Fibroblast of lung (primary cell): ENCODE data around the gene NDUFAF2. TPM values are rescaled to one million over a fixed set of nuclear protein-coding genes. Genes with fewer than 3 reads are reported as not detected.

Experiments
- DNase-seq, 2 donors: peaks; one replicate each; pipeline versions ENCODE4 v3.0.0 to v3.0.0-alpha.2; 2010; ENCODE audit warnings: low read depth in 2 of 2
- H2AFZ ChIP-seq: 2 replicates; pipeline ENCODE4 v1.5.1; 2012; ENCODE audit warnings: low read length, control low read depth, inconsistent platforms
- H3K27ac ChIP-seq: 2 replicates; pipeline ENCODE4 v1.5.1; 2011; ENCODE audit warnings: low read length, control low read depth; ENCODE audit not compliant: insufficient read depth
- H3K27me3 ChIP-seq: 2 replicates; pipeline ENCODE4 v1.5.1; 2011; ENCODE audit warnings: mild to moderate bottlenecking, low read length; ENCODE audit not compliant: control insufficient read depth, insufficient read depth
- H3K36me3 ChIP-seq: 2 replicates; pipeline ENCODE4 v1.5.1; 2011; ENCODE audit warnings: low read length; ENCODE audit not compliant: control insufficient read depth, insufficient read depth
- H3K4me1 ChIP-seq: 2 replicates; pipeline ENCODE4 v1.5.1; 2011; ENCODE audit warnings: low read length; ENCODE audit not compliant: control insufficient read depth, insufficient read depth; ENCODE audit errors: extremely low read depth
- H3K4me2 ChIP-seq: 2 replicates; pipeline ENCODE4 v1.5.1; 2011; ENCODE audit warnings: low read length, control low read depth; ENCODE audit not compliant: insufficient read depth; ENCODE audit errors: extremely low read depth
- H3K4me3 ChIP-seq, 4 experiments: fragments of 200-600 bp in 1 of 4; sonication (generic) in 1 of 4; replicated peaks in 1 of 4; 2 replicates each; pipeline ENCODE4 v1.5.1; 2011 to 2016; ENCODE audit warnings: low read length in 4 of 4, low read depth in 3 of 4, mild to moderate bottlenecking in 3 of 4, control low read depth in 2 of 4, inconsistent platforms in 1 of 4, mixed read lengths in 1 of 4; ENCODE audit not compliant: insufficient read depth in 1 of 4; ENCODE audit errors: control extremely low read depth in 1 of 4
- H3K79me2 ChIP-seq: 2 replicates; pipeline ENCODE4 v1.5.1; 2012; ENCODE audit warnings: mild to moderate bottlenecking, low read length, inconsistent platforms; ENCODE audit not compliant: control insufficient read depth, insufficient read depth
- H3K9ac ChIP-seq: 2 replicates; pipeline ENCODE4 v1.5.1; 2011; ENCODE audit warnings: mild to moderate bottlenecking, low read length, control low read depth; ENCODE audit not compliant: insufficient read depth
- H3K9me3 ChIP-seq: 2 replicates; pipeline ENCODE4 v1.5.1; 2012; ENCODE audit warnings: low read depth, low read length; ENCODE audit not compliant: control insufficient read depth, insufficient read depth
- H4K20me1 ChIP-seq: 2 replicates; pipeline ENCODE4 v1.5.1; 2011; ENCODE audit warnings: low read length; ENCODE audit not compliant: control insufficient read depth, insufficient read depth; ENCODE audit errors: extremely low read depth
- CTCF ChIP-seq, 2 donors: IDR thresholded peaks in 1 of 2; conservative IDR thresholded peaks in 1 of 2; 1 replicate in 1 of 2; 2 replicates in 1 of 2; pipeline ENCODE4 v1.5.1; 2011 to 2012; ENCODE audit warnings: low read length in 2 of 2, control low read depth in 1 of 2, inconsistent platforms in 1 of 2, low read depth in 1 of 2, mild to moderate bottlenecking in 1 of 2
- EZH2 ChIP-seq: IDR thresholded peaks from 2 replicates; pipeline ENCODE4 v1.5.1; 2012; ENCODE audit warnings: low read length, control low read depth, mild to moderate bottlenecking; ENCODE audit errors: missing control alignments
- polyA plus RNA-seq, 2 donors: library from polyadenylated mRNA; depleted of rRNA in 1 of 2; stranded (reverse) in 1 of 2; unstranded in 1 of 2; fragments of >200 nt; gene quantifications; 2 replicates each; pipeline ENCODE4 v1.2.1, GENCODE V29; 2011 to 2012; ENCODE audit warnings: missing spikeins in 1 of 2
- total RNA-seq: library from RNA; depleted of rRNA; stranded (reverse); fragments of >200 nt; gene quantifications from 2 replicates; pipeline ENCODE4 v1.2.1, GENCODE V29; 2014

Gene NDUFAF2
- total and polyA plus RNA-seq, 2 donors (not counting 1 experiment from before 2014, with no cell fraction given), result 30.9 to 53.2 TPM

GRCh38 chr5:60945813-60946187, 795 bp downstream of the NDUFAF2 start:
- DNase-seq, result peak; percentile 66 to 67
- Histone ChIP-seq H3K27ac (peak overlapping the region; percentile 88), H3K79me2 (peaks cover 49% of the 10 kb centered on the region), H3K9ac (peak overlapping the region; percentile 86), H3K4me3 (peak overlapping the region; percentile 72 to 99 (median 85)), H3K9me3 (no peaks in the 10 kb centered on the region), H3K27me3 (no peaks in the 10 kb centered on the region), H4K20me1 (no peaks in the 10 kb centered on the region), H3K36me3 (no peaks in the 10 kb centered on the region), H2AFZ (peak overlapping the region; percentile 100), H3K4me1 (no peaks in the 10 kb centered on the region), H3K4me2 (peak overlapping the region; percentile 98)
- TF ChIP-seq CTCF (conservative IDR thresholded peaks at IDR 0.05 in 1 of 2, IDR thresholded peaks at IDR 0.05 in 1 of 2; ENCODE audit: low read depth in 1 of 2, low read length in 2 of 2), result no peak
- TF ChIP-seq EZH2, result no peak

GRCh38 chr5:60948738-60949137, 3.7 kb downstream of the NDUFAF2 start:
- H3K4me2 ChIP-seq, result no peak overlapping the region
- H3K27ac ChIP-seq, result no peak overlapping the region
- TF ChIP-seq EZH2 (no peak), CTCF (conservative IDR thresholded peaks at IDR 0.05 in 1 of 2, IDR thresholded peaks at IDR 0.05 in 1 of 2; ENCODE audit: low read depth in 1 of 2, low read length in 2 of 2) (no peak)
- H3K79me2 ChIP-seq, result peaks cover 46% of the 10 kb centered on the region
- no peaks in the 10 kb centered on the region for H3K27me3 ChIP-seq
- no peaks in the 10 kb centered on the region for H3K36me3 ChIP-seq
- no peaks in the 10 kb centered on the region for H3K9me3 ChIP-seq
- no peak for DNase-seq
- no peak overlapping the region for H3K9ac ChIP-seq
- H2AFZ ChIP-seq, result no peak overlapping the region
- H4K20me1 ChIP-seq, result no peaks in the 10 kb centered on the region
- H3K4me3 ChIP-seq, result no peak overlapping the region
- no peaks in the 10 kb centered on the region for H3K4me1 ChIP-seq

- Histone ChIP-seq H3K27me3 (no peaks in the 10 kb centered on the region), H3K27ac (no peak overlapping the region), H3K4me1 (no peaks in the 10 kb centered on the region), H4K20me1 (no peaks in the 10 kb centered on the region), H3K9me3 (no peaks in the 10 kb centered on the region), H3K9ac (no peak overlapping the region), H3K79me2 (peaks cover 19% of the 10 kb centered on the region), H3K4me3 (no peak overlapping the region), H3K4me2 (no peak overlapping the region), H2AFZ (no peak overlapping the region), H3K36me3 (no peaks in the 10 kb centered on the region)
- no peak for DNase-seq
- TF ChIP-seq CTCF (conservative IDR thresholded peaks at IDR 0.05 in 1 of 2, IDR thresholded peaks at IDR 0.05 in 1 of 2; ENCODE audit: low read depth in 1 of 2, low read length in 2 of 2), result no peak
- TF ChIP-seq EZH2, result no peak
Measured at GRCh38 chr5:60955239-60955638, 10.2 kb downstream of the NDUFAF2 start.
